Panc1 (cell line): ENCODE measurements around the gene CARMIL1. TPM values are rescaled to one million over a fixed set of nuclear protein-coding genes. Genes with fewer than 3 reads are reported as not detected.

Experiments used
- ATAC-seq: fragments of 200-7000 bp; cut with Tn5 transposase; 2 replicates; pipeline ENCODE4 v1.9.1; 2020; ENCODE audit warnings: mild to moderate bottlenecking, moderate library complexity
- BruUV-seq: library from RNA; stranded (reverse); fragments of 400-500 nt; replicated peaks from 2 replicates; lab custom pipeline; 2021; lab: Mats Ljungman, UMichigan
- CTCF ChIA-PET: fragments of 300-600 bp; sonication (Branson Sonifier 250); formaldehyde crosslinking; loops from one replicate; lab custom pipeline; 2022; ENCODE audit warnings: antibody characterized with exemption; lab: Charles Lee
- POLR2A ChIA-PET: fragments of 300-600 bp; sonication (Branson Sonifier 250); formaldehyde crosslinking; loops from one replicate; lab custom pipeline; 2022; ENCODE audit warnings: antibody characterized with exemption; lab: Charles Lee
- DNase-seq: peaks from one replicate; pipeline ENCODE4 v3.0.0-alpha.2; 2010; ENCODE audit warnings: low read depth, low spot score
- H3K27ac ChIP-seq: 2 replicates; pipeline ENCODE4 v1.5.1; 2011; ENCODE audit warnings: mild to moderate bottlenecking, low read length, inconsistent platforms
- H3K27me3 ChIP-seq: fragments of 200-500 bp; sonication (Bioruptor generic); 2 replicates; pipeline ENCODE4 v1.6.0; 2014; ENCODE audit warnings: low read length, inconsistent platforms; ENCODE audit not compliant: control insufficient read depth, insufficient read depth
- H3K36me3 ChIP-seq: fragments of 200-500 bp; sonication (Bioruptor generic); 2 replicates; pipeline ENCODE4 v1.5.1; 2014; ENCODE audit warnings: inconsistent platforms, mild to moderate bottlenecking, low read length, moderate library complexity; ENCODE audit not compliant: control insufficient read depth, insufficient read depth
- H3K4me1 ChIP-seq: 2 replicates; pipeline ENCODE4 v1.5.1; 2011; ENCODE audit warnings: inconsistent platforms, mild to moderate bottlenecking, low read length, moderate library complexity; ENCODE audit not compliant: control insufficient read depth, insufficient read depth
- H3K4me3 ChIP-seq, 2 experiments: 2 replicates each; pipeline ENCODE4 v1.5.1; 2011 to 2012; ENCODE audit warnings: low read depth in 2 of 2, low read length in 2 of 2, mild to moderate bottlenecking in 2 of 2, inconsistent platforms in 1 of 2, moderate library complexity in 1 of 2
- H3K9me3 ChIP-seq: fragments of 200-500 bp; sonication (Bioruptor generic); 2 replicates; pipeline ENCODE4 v1.5.1; 2014; ENCODE audit warnings: low read depth, mild to moderate bottlenecking, inconsistent platforms, low read length, moderate library complexity; ENCODE audit not compliant: control insufficient read depth, insufficient read depth
- CTCF ChIP-seq: fragments of 450-650 bp; IDR thresholded peaks from 2 replicates; pipeline ENCODE4 v1.5.1; 2017; ENCODE audit warnings: mild to moderate bottlenecking
- POLR2AphosphoS5 ChIP-seq: IDR thresholded peaks from 2 replicates; pipeline ENCODE4 v1.6.1; 2012; ENCODE audit warnings: mild to moderate bottlenecking, low read depth, low read length, moderate library complexity
- REST ChIP-seq, 2 experiments: IDR thresholded peaks; 2 replicates each; pipeline ENCODE4 v1.6.1; 2011 to 2012; ENCODE audit warnings: low read depth in 2 of 2, control low read depth in 1 of 2, low read length in 1 of 2, mild to moderate bottlenecking in 1 of 2, moderate library complexity in 1 of 2; ENCODE audit not compliant: insufficient read depth in 1 of 2
- SIN3A ChIP-seq: IDR thresholded peaks from 2 replicates; pipeline ENCODE4 v1.6.1; 2012; ENCODE audit warnings: low read depth, mild to moderate bottlenecking, low read length, moderate library complexity, borderline replicate concordance; ENCODE audit not compliant: insufficient read depth
- TCF7L2 ChIP-seq: IDR thresholded peaks from 2 replicates; pipeline ENCODE4 v1.6.1; 2011; ENCODE audit warnings: mild to moderate bottlenecking, low read depth, low read length, inconsistent platforms
- in situ Hi-C: cut with HindIII; loops from 2 replicates; pipeline ENCODE4 v1.10.0; 2016; ENCODE audit warnings: low sequenced_read_pairs, low pct_unique_long_range_greater_than_20kb
- intact Hi-C: fragments of 100-400 bp; cut with micrococcal nuclease; formaldehyde crosslinking; loops from one replicate; pipeline ENCODE4 v1.10.0; 2022; ENCODE audit not compliant: unreplicated experiment
- total RNA-seq: library from RNA; stranded (reverse); gene quantifications from one replicate; pipeline ENCODE4 v1.2.1, GENCODE V29; 2021; ENCODE audit not compliant: unreplicated experiment

CARMIL1 gene
- total RNA-seq, 1 experiment from 2014 or later = 4.0 TPM

GRCh38 chr6:25454136-25454535 lies 175.0 kb downstream of the CARMIL1 start:
- Histone ChIP-seq H3K27ac (no peak overlapping the region), H3K27me3 (no peaks in the 10 kb centered on the region), H3K9me3 (no peaks in the 10 kb centered on the region), H3K36me3 (no peaks in the 10 kb centered on the region), H3K4me1 (no peaks in the 10 kb centered on the region), H3K4me3 (no peak overlapping the region)
- DNase-seq (no peak), ATAC-seq (no peak)
- in situ Hi-C loops (no loop called here), intact Hi-C loops (no loop called here)
- POLR2A ChIA-PET = no interaction called here
- CTCF ChIA-PET = no interaction called here
- BruUV-seq = no TSS peak
- TF ChIP-seq TCF7L2 (no peak), REST (IDR thresholded peaks at IDR 0.05; ENCODE audit: insufficient read depth in 1 of 2, low read depth in 2 of 2, low read length in 1 of 2) (no peak), POLR2AphosphoS5 (no peak), CTCF (no peak), SIN3A (no peak)

- Histone ChIP-seq H3K27ac (no peak overlapping the region), H3K36me3 (no peaks in the 10 kb centered on the region), H3K9me3 (no peaks in the 10 kb centered on the region), H3K4me1 (no peaks in the 10 kb centered on the region), H3K4me3 (no peak overlapping the region), H3K27me3 (no peaks in the 10 kb centered on the region)
- in situ Hi-C loops = no loop called here
- intact Hi-C loops = no loop called here
- no peak for DNase-seq
- CTCF ChIA-PET = interaction anchor here (0.5 kb wide), 1 partner anchor 232 kb away, joined by 3 read pairs; no protein-coding TSS in a partner anchor
- POLR2A ChIA-PET = no interaction called here
- no peak for ATAC-seq
- no TSS peak for BruUV-seq
- no peak for TF ChIP-seq TCF7L2
- no peak for TF ChIP-seq SIN3A
Observed at GRCh38 chr6:25456249-25457040, 177.3 kb downstream of the CARMIL1 start.

GRCh38 chr6:25457516-25457915 lies 178.3 kb downstream of the CARMIL1 start:
- Histone ChIP-seq H3K4me3 (no peak overlapping the region), H3K27me3 (no peaks in the 10 kb centered on the region), H3K9me3 (no peaks in the 10 kb centered on the region), H3K36me3 (no peaks in the 10 kb centered on the region), H3K4me1 (no peaks in the 10 kb centered on the region), H3K27ac (no peak overlapping the region)
- ChIA-PET POLR2A (no interaction called here), CTCF (no interaction called here)
- DNase-seq = no peak
- intact Hi-C loops (no loop called here), in situ Hi-C loops (no loop called here)
- BruUV-seq = no TSS peak
- ATAC-seq = no peak
- TF ChIP-seq SIN3A (no peak), POLR2AphosphoS5 (no peak), CTCF (no peak), TCF7L2 (no peak), REST (IDR thresholded peaks at IDR 0.05; ENCODE audit: insufficient read depth in 1 of 2, low read depth in 2 of 2, low read length in 1 of 2) (no peak)
